Nephron progenitor cell (in vitro differentiated cells): ENCODE data around the gene CLPTM1L.

Experiments used
- DNase-seq: peaks from one replicate; pipeline ENCODE4 v3.0.0; 2021
- H3K27ac Mint-ChIP-seq: 2 replicates; pipeline ENCODE4 v1.8.0; 2021; ENCODE audit warnings: mild to moderate bottlenecking, moderate library complexity, mixed read lengths
- H3K27me3 Mint-ChIP-seq: 2 replicates; pipeline ENCODE4 v1.8.0; 2021; ENCODE audit warnings: mild to moderate bottlenecking, low read depth, mixed read lengths; ENCODE audit not compliant: poor library complexity
- H3K36me3 Mint-ChIP-seq: 2 replicates; pipeline ENCODE4 v1.8.0; 2021; ENCODE audit warnings: low read depth, mixed read lengths
- H3K4me1 Mint-ChIP-seq: 2 replicates; pipeline ENCODE4 v1.8.0; 2021; ENCODE audit warnings: mixed read lengths
- H3K4me3 Mint-ChIP-seq: 2 replicates; pipeline ENCODE4 v1.8.0; 2021; ENCODE audit warnings: mild to moderate bottlenecking, moderate library complexity, mixed read lengths
- H3K9me3 Mint-ChIP-seq: 2 replicates; pipeline ENCODE4 v1.8.0; 2021; ENCODE audit warnings: mild to moderate bottlenecking, moderate library complexity, mixed read lengths
- CTCF ChIP-seq: fragments of 200-600 bp; sonication (generic); IDR thresholded peaks from 2 replicates; pipeline ENCODE4 v1.5.0; 2021; ENCODE audit warnings: antibody characterized with exemption

CLPTM1L gene

GRCh38 chr5:1337489-1338195 lies 7.3 kb downstream of the CLPTM1L start:
- no peak for DNase-seq
- no peak for TF ChIP-seq CTCF
- no peak overlapping the region for H3K27ac Mint-ChIP-seq

GRCh38 chr5:1336749-1337488 lies 8.0 kb downstream of the CLPTM1L start:
- Mint-ChIP-seq H3K9me3 (no peaks in the 10 kb centered on the region), H3K36me3 (peaks cover 41% of the 10 kb centered on the region), H3K4me1 (no peaks in the 10 kb centered on the region), H3K27me3 (no peaks in the 10 kb centered on the region), H3K4me3 (no peak overlapping the region), H3K27ac (no peak overlapping the region)
- no peak for TF ChIP-seq CTCF
- DNase-seq: no peak

More at GRCh38 chr5:1337489-1338195, 7.3 kb downstream of the CLPTM1L start:
- Mint-ChIP-seq H3K4me1 (no peaks in the 10 kb centered on the region), H3K9me3 (no peaks in the 10 kb centered on the region), H3K36me3 (peaks cover 34% of the 10 kb centered on the region), H3K4me3 (no peak overlapping the region), H3K27me3 (no peaks in the 10 kb centered on the region)

- Mint-ChIP-seq H3K27ac (no peak overlapping the region), H3K27me3 (no peaks in the 10 kb centered on the region), H3K9me3 (no peaks in the 10 kb centered on the region), H3K36me3 (peaks cover 40% of the 10 kb centered on the region), H3K4me1 (no peaks in the 10 kb centered on the region), H3K4me3 (no peak overlapping the region)
- no peak for TF ChIP-seq CTCF
- DNase-seq: no peak
Observed at GRCh38 chr5:1336106-1336561, 8.8 kb downstream of the CLPTM1L start.

GRCh38 chr5:1335540-1336095 lies 9.3 kb downstream of the CLPTM1L start:
- DNase-seq: no peak
- Mint-ChIP-seq H3K9me3 (no peaks in the 10 kb centered on the region), H3K4me1 (no peaks in the 10 kb centered on the region), H3K27ac (no peak overlapping the region), H3K4me3 (no peak overlapping the region), H3K36me3 (peaks cover 41% of the 10 kb centered on the region), H3K27me3 (no peaks in the 10 kb centered on the region)
- TF ChIP-seq CTCF: no peak

DNA sequence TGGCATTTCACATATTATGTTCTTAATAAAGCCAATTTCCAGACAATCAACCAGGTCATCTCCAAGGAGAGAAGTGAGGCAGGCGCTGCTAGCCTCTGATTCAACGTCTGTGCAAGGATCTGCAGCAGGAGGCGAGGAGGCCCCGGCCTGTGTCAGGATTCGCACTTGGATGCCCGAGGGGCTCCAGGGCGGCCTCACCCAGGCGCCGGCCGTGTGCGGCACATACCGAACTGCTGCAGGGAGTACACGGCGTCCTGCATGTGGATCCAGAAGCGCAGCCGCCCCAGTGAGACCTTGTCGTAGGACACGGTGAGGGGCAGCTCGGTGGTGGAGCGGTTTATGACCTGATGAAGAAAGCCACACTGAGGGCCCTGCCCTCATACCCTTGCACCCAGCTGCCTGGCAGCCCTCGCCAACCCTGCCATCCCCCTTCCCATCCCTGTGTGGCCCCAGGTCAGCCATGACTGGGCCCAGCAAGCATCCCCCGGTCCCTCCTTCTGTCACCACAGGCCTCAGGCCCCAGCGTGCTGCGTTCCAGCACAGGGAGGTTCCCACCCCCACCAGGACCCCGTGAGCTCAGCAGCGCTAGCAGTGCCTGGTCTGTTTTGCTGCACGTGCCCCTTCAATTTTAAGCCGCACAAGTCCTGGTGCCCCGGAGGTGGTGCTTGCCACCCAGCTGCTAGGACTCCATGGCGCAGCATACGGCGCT lies 9.9 kb downstream of the CLPTM1L start:
- no peak for DNase-seq
- peaks cover 44% of the 10 kb centered on the region for H3K36me3 Mint-ChIP-seq

More for the DNA sequence above, 9.9 kb downstream of the CLPTM1L start:
- Mint-ChIP-seq H3K27ac (no peak overlapping the region), H3K4me1 (no peaks in the 10 kb centered on the region), H3K9me3 (no peaks in the 10 kb centered on the region), H3K4me3 (no peak overlapping the region), H3K27me3 (no peaks in the 10 kb centered on the region)
- TF ChIP-seq CTCF: no peak
